DLD1 (cell line): ENCODE measurements around the gene SLX4IP.

ENCODE experiments used
- in situ Hi-C: cut with HindIII; loops from 2 replicates; pipeline ENCODE4 v1.10.0; 2017; ENCODE audit warnings: low sequenced_read_pairs

SLX4IP gene

DNA sequence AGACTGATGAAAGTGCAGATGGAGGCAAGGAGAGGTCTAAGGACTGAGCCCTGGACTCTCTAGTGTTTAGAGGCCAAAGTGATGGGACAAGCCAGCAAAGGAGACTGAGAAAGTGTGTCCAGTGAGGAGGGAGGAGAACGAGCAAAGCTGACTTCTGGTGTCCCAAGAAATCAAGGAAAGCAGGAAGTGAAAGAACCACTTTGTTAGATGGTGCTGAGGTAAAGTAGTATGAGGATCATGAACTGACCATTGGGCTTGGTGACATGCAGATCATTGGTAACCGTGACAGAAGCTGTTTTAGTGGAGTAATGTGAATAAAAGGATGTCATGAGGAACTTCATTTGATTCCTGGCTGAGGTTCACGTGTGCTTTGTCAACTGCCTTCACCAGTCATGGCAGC lies 108.4 kb downstream of the SLX4IP start:
- in situ Hi-C loops = no loop called here

DNA sequence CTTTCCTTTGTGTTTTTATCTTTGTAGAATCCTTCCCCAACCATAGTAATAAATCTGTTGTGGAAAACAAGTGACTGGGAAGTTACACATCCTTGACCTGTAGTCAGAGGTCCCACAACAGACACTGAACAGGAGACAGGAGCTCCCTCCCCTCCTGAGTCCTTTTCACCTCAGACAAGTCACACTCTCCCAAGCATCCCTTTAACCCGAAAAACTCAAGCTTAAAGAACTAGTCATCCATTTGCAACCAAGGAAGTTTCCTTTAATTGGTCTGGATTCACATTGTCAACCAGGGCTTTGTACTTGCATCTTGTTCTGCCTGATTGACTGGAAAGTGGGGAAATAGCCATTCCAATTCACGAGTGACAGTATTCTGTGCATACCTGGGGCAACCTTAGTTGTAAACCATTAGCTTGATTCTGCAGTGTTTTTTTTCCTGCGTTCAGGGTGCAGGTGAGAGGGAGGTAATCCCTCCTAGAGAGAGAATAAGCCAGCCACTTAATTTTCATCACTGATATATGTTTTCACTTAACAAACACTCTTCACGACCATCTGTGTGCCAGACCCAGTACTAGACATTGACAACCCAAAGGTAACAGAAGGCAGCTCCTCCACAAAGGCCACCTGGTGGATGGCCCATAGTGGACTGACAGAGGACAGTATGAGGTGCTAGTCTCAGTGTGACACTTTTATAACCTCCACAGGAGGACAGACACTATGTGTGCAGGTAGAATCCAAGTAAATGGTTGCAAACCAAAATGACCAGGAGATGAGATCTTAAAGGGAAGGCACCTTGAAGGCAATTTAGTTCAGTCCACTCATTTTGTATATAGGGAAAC lies 112.4 kb downstream of the SLX4IP start:
- in situ Hi-C loops = no loop called here

DNA sequence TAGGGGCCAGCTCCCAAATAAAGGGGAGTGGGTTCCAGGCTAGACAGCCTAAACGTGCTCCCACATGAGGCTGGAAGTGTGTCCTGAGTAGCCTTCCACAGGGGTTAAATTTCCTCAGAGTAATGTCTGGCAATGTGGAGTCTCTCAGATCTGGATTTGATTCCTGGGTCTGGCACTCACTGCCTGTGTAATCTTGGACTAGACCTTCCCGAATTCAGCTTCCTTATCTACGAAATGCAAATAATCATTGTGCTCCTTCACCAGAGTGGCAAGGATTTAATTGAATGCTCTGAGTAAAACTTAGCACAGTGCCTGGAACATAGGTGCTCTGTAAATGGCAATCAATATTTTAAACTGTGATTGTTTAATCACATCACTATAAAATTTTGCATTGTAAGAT lies 114.4 kb downstream of the SLX4IP start:
- in situ Hi-C loops = no loop called here

- in situ Hi-C loops = no loop called here
These were observed 115.4 kb downstream of the SLX4IP start for GRCh38 chr20:10550204-10551118.

DNA sequence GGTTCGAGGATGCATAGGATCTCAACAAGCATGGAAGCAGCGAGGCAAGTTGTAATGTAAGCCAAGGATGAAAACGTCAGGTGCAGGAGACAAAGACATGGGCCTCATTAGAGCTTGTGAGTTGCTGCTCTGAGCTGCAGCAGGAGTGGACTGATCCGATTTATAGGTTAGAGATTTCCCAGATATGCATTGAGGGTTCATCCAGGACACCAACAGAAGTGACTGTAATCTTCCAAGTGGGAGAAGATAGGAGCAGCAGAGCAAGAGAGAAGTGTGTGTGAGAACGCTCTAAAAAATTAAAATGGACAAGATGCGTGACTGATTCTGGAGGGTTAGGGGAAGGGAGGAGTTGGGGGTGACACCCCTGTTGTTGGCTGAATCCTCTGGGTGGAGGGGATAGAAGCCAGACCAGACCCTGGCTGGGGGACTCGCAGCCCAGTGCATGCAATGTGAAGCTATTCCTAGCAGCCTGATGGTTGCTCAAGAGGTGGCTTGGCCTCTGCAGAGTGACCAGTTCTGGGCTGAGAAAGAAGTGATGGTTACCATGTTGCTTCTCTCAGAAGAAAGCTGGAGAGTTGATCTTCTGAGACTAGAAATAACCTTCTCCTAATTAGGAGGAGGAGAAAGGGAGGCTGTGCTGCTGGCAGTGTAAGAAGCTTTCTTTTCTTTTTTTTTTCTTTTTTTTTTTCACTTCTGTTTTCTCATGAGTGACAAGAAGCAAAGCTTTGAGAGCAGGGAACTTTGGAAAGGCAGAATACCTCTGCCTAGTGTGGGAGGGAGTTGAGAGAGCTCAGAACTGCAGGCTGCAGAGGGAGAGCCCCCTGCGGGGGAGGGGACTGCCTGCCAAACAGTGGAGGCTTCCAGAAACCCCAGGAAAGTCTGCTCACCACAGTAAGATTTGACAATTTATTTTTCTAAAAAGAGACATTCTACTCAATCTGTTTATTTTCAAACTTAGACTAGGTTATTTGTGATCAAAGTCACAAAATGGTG lies 116.9 kb downstream of the SLX4IP start:
- in situ Hi-C loops = no loop called here

GRCh38 chr20:10553326-10553984 lies 118.3 kb downstream of the SLX4IP start:
- in situ Hi-C loops = no loop called here

- in situ Hi-C loops = no loop called here
These were observed 119.2 kb downstream of the SLX4IP start for GRCh38 chr20:10554285-10554684.

- in situ Hi-C loops = no loop called here
These were observed 120.3 kb downstream of the SLX4IP start for GRCh38 chr20:10555393-10555792.

GRCh38 chr20:10555865-10556308 lies 120.8 kb downstream of the SLX4IP start:
- in situ Hi-C loops = no loop called here

DNA sequence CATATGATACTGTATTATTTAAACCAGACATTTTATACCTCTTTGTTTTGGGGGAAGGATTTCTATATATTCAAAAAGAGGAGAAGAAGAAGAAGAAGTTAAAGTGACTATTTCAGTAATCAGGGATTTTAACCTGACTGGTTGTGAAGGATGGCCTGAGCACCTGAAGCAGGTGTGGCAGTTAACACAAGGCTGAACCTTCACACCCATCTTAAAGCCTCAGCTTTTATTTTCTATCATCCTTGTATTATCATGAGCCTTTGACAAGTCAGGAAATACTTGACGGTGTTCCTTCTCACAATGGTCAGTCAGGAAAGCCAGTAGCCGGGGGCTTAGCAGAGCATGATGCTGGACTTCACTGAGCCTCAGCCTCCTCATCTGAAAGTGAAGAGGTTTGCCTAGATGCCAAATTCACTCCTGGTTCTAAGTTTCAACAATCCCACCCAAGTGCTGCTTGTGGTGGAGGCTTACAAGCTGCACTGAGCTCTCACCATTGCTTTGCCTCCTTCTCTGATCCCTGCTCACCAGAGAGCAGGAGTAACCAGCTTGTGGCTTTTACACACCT lies 121.5 kb downstream of the SLX4IP start:
- in situ Hi-C loops = no loop called here

DNA sequence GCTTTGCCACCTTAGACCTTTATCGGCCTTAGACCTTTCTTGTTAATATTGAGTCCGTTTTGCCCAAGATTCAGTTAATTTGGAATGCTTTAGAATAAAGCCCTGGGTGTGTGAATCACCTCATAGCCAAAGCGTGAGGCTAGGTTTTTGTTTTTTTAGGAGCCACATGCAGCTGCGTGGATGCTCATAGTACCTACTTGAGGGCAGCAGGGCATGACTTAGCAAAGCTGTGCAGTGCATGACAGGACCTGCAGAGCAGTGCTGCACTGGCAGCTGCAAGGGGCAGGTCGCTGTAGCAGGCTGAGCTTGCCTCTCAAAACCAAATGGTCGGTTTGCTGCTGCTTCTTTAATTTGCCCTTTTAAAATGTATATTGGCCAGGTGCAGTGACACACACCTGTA lies 122.6 kb downstream of the SLX4IP start:
- in situ Hi-C loops = no loop called here

GRCh38 chr20:10558635-10559187 lies 123.6 kb downstream of the SLX4IP start:
- in situ Hi-C loops = no loop called here

- in situ Hi-C loops = no loop called here
These were observed 124.2 kb downstream of the SLX4IP start for GRCh38 chr20:10559266-10559665.

DNA sequence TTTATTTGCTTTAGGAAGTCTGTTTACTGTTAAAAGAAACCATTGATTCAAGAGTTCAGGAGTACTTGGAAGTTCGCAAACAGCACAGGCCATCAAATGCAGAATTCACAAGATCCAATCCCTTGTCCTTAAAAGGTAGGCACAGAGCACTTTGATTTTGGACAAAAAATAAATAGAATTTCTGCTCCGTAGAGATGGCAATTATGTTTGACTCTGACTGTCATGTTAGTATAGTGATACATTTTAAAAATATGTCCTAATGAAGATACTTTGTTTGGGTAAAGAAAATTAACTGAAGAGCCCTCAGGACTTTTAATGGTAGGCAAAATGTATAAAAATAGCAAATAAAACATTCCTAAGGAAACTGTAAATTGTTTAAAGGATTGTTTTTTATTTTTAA lies 125.6 kb downstream of the SLX4IP start:
- in situ Hi-C loops = no loop called here

DNA sequence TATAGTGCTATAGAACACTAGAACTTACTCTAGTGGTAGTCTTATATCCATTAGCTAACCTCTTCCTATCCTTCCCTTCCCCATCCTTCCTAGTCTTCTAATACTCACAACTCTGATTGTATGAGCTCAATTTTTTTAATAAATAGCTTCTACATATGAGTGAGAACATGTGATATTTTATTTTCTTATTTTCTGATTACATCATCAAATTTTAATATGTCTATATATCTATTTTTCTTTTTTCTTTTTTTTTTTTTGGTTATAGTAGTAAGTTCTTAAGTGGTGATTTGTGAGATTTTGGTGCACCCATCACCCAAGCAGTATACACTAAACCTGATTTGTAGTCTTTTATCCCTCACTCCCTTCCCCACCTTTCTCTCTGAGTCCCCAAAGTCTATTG lies 126.2 kb downstream of the SLX4IP start:
- in situ Hi-C loops = no loop called here

GRCh38 chr20:10562899-10563298 lies 127.8 kb downstream of the SLX4IP start:
- in situ Hi-C loops = no loop called here

DNA sequence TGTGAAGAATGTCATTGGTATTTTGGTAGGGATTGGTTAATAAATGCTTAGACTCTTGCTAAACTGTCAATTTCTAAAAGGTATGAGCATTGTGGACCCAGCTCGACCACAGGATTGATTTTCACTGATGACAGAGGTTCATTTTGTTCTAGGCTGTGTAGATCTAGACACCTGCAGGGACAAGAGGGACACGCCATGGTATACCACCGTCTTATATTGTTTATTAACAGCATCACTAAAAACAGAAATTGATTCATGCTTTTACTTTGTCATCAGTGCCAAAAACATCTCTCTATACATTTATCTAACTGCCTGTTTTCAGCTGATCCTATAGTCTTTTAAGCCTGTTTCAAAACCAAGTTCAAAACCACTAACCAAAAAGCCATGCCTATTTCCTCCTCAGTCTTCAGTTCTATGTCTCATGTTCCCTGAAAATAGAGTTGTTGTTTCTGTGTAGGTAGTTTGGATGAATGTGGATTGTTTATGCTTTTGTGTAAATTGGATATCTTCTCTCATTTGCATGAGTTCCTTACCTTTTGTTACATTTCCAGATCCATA lies 128.9 kb downstream of the SLX4IP start:
- in situ Hi-C loops = no loop called here

DNA sequence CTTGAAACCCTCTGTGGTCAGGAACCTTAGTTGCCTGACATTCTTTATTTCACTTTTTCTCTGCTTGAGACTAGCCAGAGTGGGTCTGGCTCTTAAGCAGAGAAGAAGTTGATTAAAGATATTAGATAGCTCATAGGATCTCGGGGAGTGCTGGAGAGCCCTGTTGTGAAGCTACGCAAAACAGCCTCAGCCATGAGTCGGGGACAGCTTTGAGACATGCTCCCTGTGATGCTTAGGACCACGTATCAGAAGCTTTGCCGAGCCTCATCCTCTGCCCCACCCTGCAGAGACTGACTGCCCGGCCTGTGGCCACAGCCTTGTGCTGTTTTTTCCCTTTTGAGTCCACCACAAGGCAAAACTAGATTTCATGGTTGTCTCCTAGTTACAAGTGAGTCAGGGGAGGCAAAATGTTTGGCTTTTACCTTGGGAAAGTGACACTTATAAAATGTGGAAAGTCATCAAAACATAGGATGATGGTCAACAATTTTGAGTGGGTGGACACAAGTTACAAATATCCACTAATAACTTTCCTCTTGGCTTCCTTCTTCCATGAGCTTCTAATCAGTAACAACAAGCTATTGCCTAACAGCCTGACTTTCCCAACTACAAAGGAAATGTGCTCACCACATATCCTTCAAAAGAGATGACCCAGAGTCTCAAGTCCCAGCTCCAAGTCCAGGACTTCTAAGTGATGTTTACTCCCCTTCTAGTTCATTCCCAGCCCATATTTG lies 130.3 kb downstream of the SLX4IP start:
- in situ Hi-C loops = no loop called here
